GM23248 (cell line): ENCODE data around the gene GRHPR.
"Not testable (repeated sequence)": the region's sequence is repeated elsewhere in the genome, so short reads cannot be mapped to it uniquely, and the experiment has no call there.

ENCODE experiments used
- EZH2 ChIP-seq: fragments of 200-600 bp; sonication (generic); IDR thresholded peaks from 2 replicates; pipeline ENCODE4 v1.6.1; 2018; ENCODE audit warnings: antibody characterized with exemption, mild to moderate bottlenecking; ENCODE audit not compliant: insufficient read depth, poor library complexity, severe bottlenecking
- EZH2phosphoT487 ChIP-seq: fragments of 200-600 bp; sonication (generic); IDR thresholded peaks from 2 replicates; pipeline ENCODE4 v1.6.1; 2018; ENCODE audit warnings: antibody characterized with exemption, moderate library complexity, mild to moderate bottlenecking, low read depth; ENCODE audit not compliant: insufficient read depth

DNA sequence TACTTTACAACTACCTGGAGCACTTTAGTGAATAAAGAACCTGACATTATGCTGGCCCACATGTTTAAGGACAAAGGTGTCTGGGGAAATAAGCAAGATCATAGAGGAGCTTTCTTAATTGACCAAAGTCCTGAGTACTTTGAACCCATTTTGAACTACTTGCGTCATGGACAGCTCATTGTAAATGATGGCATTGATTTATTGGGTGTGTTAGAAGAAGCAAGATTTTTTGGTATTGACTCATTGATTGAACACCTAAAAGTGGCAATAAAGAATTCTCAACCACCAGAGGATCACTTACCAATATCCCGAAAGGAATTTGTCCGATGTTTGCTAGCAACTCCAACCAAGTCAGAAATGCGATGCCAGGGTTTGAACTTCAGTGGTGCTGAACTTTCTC lies 54.9 kb downstream of the GRHPR start:
- not testable (repeated sequence) for TF ChIP-seq EZH2phosphoT487, EZH2
